Stomach smooth muscle (tissue), 2 donors: ENCODE results near the gene CYSRT1.

Source experiments
- H3K27ac ChIP-seq: one replicate; pipeline ENCODE4 v1.7.0; 2013; ENCODE audit warnings: mild to moderate bottlenecking, low read length, inconsistent platforms
- H3K27me3 ChIP-seq, 2 donors: one replicate each; pipeline ENCODE4 v1.7.0; 2013; ENCODE audit warnings: low read length in 2 of 2; ENCODE audit not compliant: insufficient read depth in 2 of 2, control insufficient read depth in 1 of 2
- H3K36me3 ChIP-seq, 2 donors: one replicate each; pipeline ENCODE4 v1.7.0; 2013; ENCODE audit warnings: low read length in 2 of 2; ENCODE audit not compliant: control insufficient read depth in 2 of 2, insufficient read depth in 2 of 2
- H3K4me1 ChIP-seq: one replicate; pipeline ENCODE4 v1.7.0; 2013; ENCODE audit warnings: low read length; ENCODE audit not compliant: control insufficient read depth, insufficient read depth
- H3K4me3 ChIP-seq, 2 donors: one replicate each; pipeline ENCODE4 v1.7.0; 2013; ENCODE audit warnings: low read length in 2 of 2
- H3K9ac ChIP-seq, 2 donors: one replicate each; pipeline ENCODE4 v1.7.0; 2013; ENCODE audit warnings: low read length in 2 of 2, mild to moderate bottlenecking in 1 of 2
- H3K9me3 ChIP-seq, 2 donors: one replicate each; pipeline ENCODE4 v1.7.0; 2013; ENCODE audit warnings: low read length in 2 of 2; ENCODE audit not compliant: control insufficient read depth in 2 of 2
- donor health status: healthy.
- donor health status: Pancreatic carcinoma.

The CYSRT1 gene

DNA sequence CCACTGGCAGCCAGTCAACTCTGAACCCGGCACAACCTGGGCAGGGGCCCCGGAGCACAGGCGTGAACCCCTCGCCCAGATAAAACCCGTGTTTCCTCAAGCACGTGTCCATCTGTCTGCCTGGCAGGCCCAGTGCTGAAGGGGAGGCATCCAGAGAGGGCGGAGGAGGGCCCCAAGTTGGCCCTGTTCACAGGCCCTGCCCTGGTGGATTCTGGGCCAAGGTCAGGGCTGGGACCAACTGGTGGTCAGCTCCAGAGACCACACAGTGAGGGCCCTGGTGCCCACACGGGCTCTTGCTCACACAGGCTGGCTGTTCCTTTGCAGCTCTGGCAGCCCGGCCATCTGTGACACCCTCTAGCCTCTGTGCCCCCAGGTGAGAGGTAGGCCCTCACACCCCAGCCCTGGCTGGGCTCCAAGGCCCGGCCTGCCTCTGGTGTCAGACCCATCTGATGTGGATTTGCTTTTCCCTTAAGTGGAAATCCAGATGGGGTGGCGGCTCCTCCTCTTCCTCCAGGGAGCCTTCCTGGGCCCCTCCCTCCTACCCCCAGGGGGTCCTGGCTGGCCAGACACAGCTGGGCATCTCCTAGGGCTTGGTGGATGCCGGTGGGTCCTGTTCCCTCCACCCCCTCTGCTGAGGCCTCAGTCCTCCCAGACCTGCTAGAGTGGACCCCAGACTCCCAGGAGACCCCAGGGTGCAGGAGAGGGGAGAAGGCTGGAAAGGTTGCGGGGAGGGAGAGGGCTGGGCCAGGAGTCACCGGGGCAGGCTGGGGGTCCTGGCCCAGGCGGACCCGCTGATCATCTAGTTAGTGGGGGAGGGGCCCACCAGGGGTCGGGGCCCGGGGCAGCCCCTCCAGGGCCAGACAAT, 25.6 kb downstream of the CYSRT1 start:
- Histone ChIP-seq H3K27me3 (peaks cover 0 to 4% of the 10 kb centered on the region in 2 donors), H3K4me1 (peaks cover 13% of the 10 kb centered on the region), H3K4me3 (no peak overlapping the region), H3K36me3 (no peaks in the 10 kb centered on the region), H3K27ac (no peak overlapping the region), H3K9ac (no peak overlapping the region), H3K9me3 (no peaks in the 10 kb centered on the region)

- Histone ChIP-seq H3K36me3 (no peaks in the 10 kb centered on the region), H3K4me3 (no peak within 1 kb of the TSS), H3K4me1 (peaks cover 19% of the 10 kb centered on the region), H3K9me3 (no peaks in the 10 kb centered on the region), H3K27me3 (peaks cover 0 to 4% of the 10 kb centered on the region in 2 donors), H3K27ac (no peak within 1 kb of the TSS), H3K9ac (no peak within 1 kb of the TSS)
Measured at GRCh38 chr9:137251194-137251461, 26.2 kb downstream of the CYSRT1 start, which contains the start of gene STPG3. Gene STPG3 (plus strand): TSS chr9:137251286. CDS start chr9:137251287, 1 bp downstream.

- Histone ChIP-seq H3K27me3 (peaks cover 0 to 4% of the 10 kb centered on the region in 2 donors), H3K36me3 (peaks cover 0 to under 1% of the 10 kb centered on the region in 2 donors), H3K9me3 (no peaks in the 10 kb centered on the region), H3K9ac (no peak overlapping the region), H3K4me1 (peaks cover 24% of the 10 kb centered on the region), H3K27ac (no peak overlapping the region), H3K4me3 (no peak overlapping the region)
Measured at GRCh38 chr9:137251490-137252268, 26.7 kb downstream of the CYSRT1 start.

- peaks cover 0 to 3% of the 10 kb centered on the region in 2 donors for H3K36me3 ChIP-seq
- H3K9me3 ChIP-seq = no peaks in the 10 kb centered on the region
- H3K27me3 ChIP-seq = peaks cover 0 to 4% of the 10 kb centered on the region in 2 donors
- H3K9ac ChIP-seq = no peak overlapping the region
- H3K27ac ChIP-seq = no peak overlapping the region
- H3K4me3 ChIP-seq = no peak overlapping the region
- peaks cover 27% of the 10 kb centered on the region for H3K4me1 ChIP-seq
Measured at GRCh38 chr9:137252555-137253506, 27.9 kb downstream of the CYSRT1 start.

GRCh38 chr9:137253717-137254623, 29.0 kb downstream of the CYSRT1 start:
- peaks cover 0 to 6% of the 10 kb centered on the region in 2 donors for H3K36me3 ChIP-seq
- H3K9ac ChIP-seq = peak overlapping the region; percentile 66 to 72
- H3K27ac ChIP-seq = no peak overlapping the region
- no peaks in the 10 kb centered on the region for H3K9me3 ChIP-seq
- peak overlapping the region; percentile 83 to 91 for H3K4me3 ChIP-seq
- peaks cover 27% of the 10 kb centered on the region for H3K4me1 ChIP-seq
- peaks cover 0 to 4% of the 10 kb centered on the region in 2 donors for H3K27me3 ChIP-seq

DNA sequence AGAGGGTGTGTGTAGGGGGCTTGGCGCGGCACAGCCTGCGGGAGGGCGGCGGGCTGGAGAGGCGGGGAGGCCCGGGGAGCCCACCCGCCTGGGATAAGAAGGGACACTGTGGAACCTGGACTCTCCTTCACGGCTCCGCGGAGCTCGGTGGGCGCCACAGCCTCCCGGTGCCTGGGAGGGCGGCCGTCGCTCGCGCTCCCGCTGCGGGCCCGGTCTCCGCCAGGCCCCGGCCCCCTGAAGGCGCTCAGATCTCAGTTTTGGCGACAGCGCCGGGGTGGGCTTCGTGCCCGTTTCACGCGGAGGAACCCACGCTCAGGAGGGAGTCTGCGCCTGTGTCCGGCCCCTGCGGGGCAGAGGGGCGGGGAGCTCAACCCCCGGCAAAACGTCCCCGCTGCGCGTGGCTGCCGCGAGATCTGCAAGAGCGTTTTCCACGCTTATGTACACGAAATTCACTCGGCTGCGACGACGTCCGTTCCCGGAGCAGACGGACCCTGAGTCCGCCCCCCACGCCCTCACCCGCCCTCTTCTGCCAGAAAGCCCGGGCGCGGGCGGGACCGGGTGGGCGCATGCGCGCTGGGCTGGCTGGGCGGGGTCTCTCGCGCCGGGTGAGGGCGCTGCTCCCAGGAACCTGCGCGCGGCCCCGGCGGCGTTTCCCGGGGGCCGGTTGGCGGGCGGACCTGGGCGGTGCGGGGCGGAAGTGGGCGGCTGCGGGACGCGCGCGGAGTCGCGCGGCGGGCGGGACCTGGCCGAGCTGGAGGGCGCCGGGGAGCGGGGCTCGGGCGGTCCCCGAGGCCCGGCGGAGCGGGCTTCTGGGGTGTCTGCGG, 29.9 kb downstream of the CYSRT1 start, which contains the start of gene NELFB:
TSS of gene NELFB (plus strand) at position 704 of the 824 bp plus-strand sequence.
- H3K9ac ChIP-seq = peak within 1 kb of the TSS; percentile 69 to 72
- H3K27ac ChIP-seq = peak within 1 kb of the TSS; percentile 18
- H3K4me3 ChIP-seq = peak within 1 kb of the TSS; percentile 91 to 93
- peaks cover 0 to 4% of the 10 kb centered on the region in 2 donors for H3K27me3 ChIP-seq
- H3K4me1 ChIP-seq = peaks cover 27% of the 10 kb centered on the region
- no peaks in the 10 kb centered on the region for H3K9me3 ChIP-seq
- H3K36me3 ChIP-seq = peaks cover 3 to 10% of the 10 kb centered on the region in 2 donors

DNA sequence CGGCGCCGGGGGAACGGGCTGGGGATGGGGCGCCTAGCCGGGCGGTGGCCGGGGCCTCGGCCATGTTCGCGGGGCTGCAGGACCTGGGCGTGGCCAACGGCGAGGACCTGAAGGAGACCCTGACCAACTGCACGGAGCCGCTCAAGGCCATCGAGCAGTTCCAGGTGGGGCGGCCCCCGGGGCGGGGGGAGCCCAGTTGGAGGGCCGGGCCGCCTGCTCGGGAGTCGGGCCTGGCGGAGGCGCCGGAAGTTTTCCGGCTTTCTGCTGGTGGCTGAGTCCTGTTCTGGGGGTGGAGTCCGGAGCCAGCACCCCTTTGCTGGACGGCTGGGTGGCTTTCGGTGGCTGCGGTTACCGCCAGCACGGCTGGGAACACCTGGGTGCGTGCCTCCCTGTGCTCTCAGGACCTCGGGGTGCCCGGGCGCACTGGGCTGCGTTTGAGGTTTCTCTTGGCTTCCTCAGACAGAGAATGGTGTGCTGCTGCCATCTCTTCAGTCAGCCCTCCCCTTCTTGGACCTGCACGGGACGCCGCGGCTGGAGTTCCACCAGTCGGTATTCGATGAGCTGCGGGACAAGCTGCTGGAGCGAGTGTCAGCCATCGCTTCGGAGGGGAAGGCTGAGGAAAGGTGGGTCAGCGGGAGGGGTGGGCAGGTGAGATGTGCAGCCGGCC, 30.6 kb downstream of the CYSRT1 start:
- H3K9me3 ChIP-seq = no peaks in the 10 kb centered on the region
- peaks cover 27% of the 10 kb centered on the region for H3K4me1 ChIP-seq
- peak overlapping the region; percentile 91 to 93 for H3K4me3 ChIP-seq
- H3K27ac ChIP-seq = peak overlapping the region; percentile 18
- peaks cover 0 to 2% of the 10 kb centered on the region in 2 donors for H3K27me3 ChIP-seq
- peaks cover 3 to 10% of the 10 kb centered on the region in 2 donors for H3K36me3 ChIP-seq
- H3K9ac ChIP-seq = peak overlapping the region; percentile 68 to 69

- H3K36me3 ChIP-seq = peaks cover 3 to 10% of the 10 kb centered on the region in 2 donors
- no peak overlapping the region for H3K27ac ChIP-seq
- peak overlapping the region; percentile 91 to 93 for H3K4me3 ChIP-seq
Measured at GRCh38 chr9:137256362-137256761, 31.4 kb downstream of the CYSRT1 start.

More at GRCh38 chr9:137256362-137256761, 31.4 kb downstream of the CYSRT1 start:
- H3K27me3 ChIP-seq = no peaks in the 10 kb centered on the region
- H3K9ac ChIP-seq = peak overlapping the region in 1 of 2 donors; percentile 68
- H3K4me1 ChIP-seq = peaks cover 27% of the 10 kb centered on the region
- H3K9me3 ChIP-seq = no peaks in the 10 kb centered on the region
